Left lung (tissue), 10 donors: ENCODE results near the gene TICAM2. TPM values are rescaled to one million over a fixed set of nuclear protein-coding genes. Genes with fewer than 3 reads are reported as not detected.
A peak's percentile ranks its signal among the peaks of the same experiment; 100 is the strongest.

ENCODE experiments used
- ATAC-seq: fragments of 200-7000 bp; cut with Tn5 transposase; one replicate; pipeline ENCODE4 v1.9.1; 2020; ENCODE audit warnings: moderate library complexity
- DNase-seq, 4 donors: peaks; one replicate each; pipeline ENCODE4 v3.0.0-alpha.2; 2013 to 2020
- H3K27ac ChIP-seq, 2 donors: fragments of 200-600 bp; sonication (generic) in 1 of 2; one replicate each; pipeline versions ENCODE4 v1.5.0 to v1.8.0; 2020 to 2021
- H3K27me3 ChIP-seq, 2 donors: fragments of 200-600 bp; sonication (generic) in 1 of 2; one replicate each; pipeline versions ENCODE4 v1.5.0 to v1.8.0; 2020 to 2021
- H3K36me3 ChIP-seq, 2 donors: fragments of 200-600 bp; sonication (generic) in 1 of 2; one replicate each; pipeline versions ENCODE4 v1.5.0 to v1.8.0; 2020 to 2021
- H3K4me1 ChIP-seq, 2 donors: fragments of 200-600 bp; one replicate each; pipeline ENCODE4 v1.8.0; 2021
- H3K4me3 ChIP-seq, 2 donors: fragments of 200-600 bp; sonication (generic) in 1 of 2; one replicate each; pipeline versions ENCODE4 v1.5.0 to v1.8.0; 2020 to 2021; ENCODE audit warnings: mild to moderate bottlenecking in 1 of 2
- H3K9me3 ChIP-seq, 2 donors: fragments of 200-600 bp; sonication (generic) in 1 of 2; one replicate each; pipeline versions ENCODE4 v1.5.0 to v1.8.0; 2020 to 2021
- CTCF ChIP-seq, 2 donors: fragments of 200-600 bp; sonication (generic) in 1 of 2; IDR thresholded peaks; one replicate each; pipeline versions ENCODE4 v1.5.0 to v1.8.0; 2021; ENCODE audit warnings: antibody characterized with exemption in 2 of 2
- intact Hi-C, 2 donors: fragments of 100-400 bp; cut with DNase I; formaldehyde crosslinking; loops; one replicate each; pipeline versions ENCODE4 v1.11.2 to v1.14.2; 2022
- polyA plus RNA-seq, 6 donors: library from polyadenylated mRNA; unstranded; fragments of 120-200 nt; gene quantifications; one replicate each; pipeline ENCODE4 v1.2.1, GENCODE V29; 2013; ENCODE audit not compliant: insufficient read length in 6 of 6
- total RNA-seq, 2 donors: library from RNA; stranded (reverse); fragmentation: NEBNext Ultra II Directional; extraction: Animal tissue kit (Norgen Biotek cat#: 25700); gene quantifications; one replicate each; pipeline ENCODE4 v1.2.1, GENCODE V29; 2021
- donor health status: DM: no; HTN: yes; CAD: no.
- donor health status: DM: no; HTN: no; CAD: no.

The TICAM2 gene
- total and polyA plus RNA-seq, 8 donors, result 3.2 to 8.6 (median 6.4) TPM

- intact Hi-C loops, result loop anchor here in 1 of 2 donors (5.0 kb wide), 1 partner anchor 281 kb away; no protein-coding TSS in a partner anchor
- Histone ChIP-seq H3K36me3 (no peaks in the 10 kb centered on the region), H3K4me3 (no peak overlapping the region), H3K9me3 (no peaks in the 10 kb centered on the region), H3K27ac (no peak overlapping the region), H3K4me1 (no peaks in the 10 kb centered on the region), H3K27me3 (no peaks in the 10 kb centered on the region)
- ATAC-seq, result peak; percentile 23
- DNase-seq, result no peak
- TF ChIP-seq CTCF (IDR thresholded peaks at IDR 0.05), result no peak
These were observed 13.6 kb downstream of the TICAM2 start for GRCh38 chr5:115588640-115589039.

GRCh38 chr5:115586525-115587146 lies 15.6 kb downstream of the TICAM2 start:
- Histone ChIP-seq H3K27me3 (no peaks in the 10 kb centered on the region), H3K4me3 (no peak overlapping the region), H3K4me1 (no peaks in the 10 kb centered on the region), H3K36me3 (no peaks in the 10 kb centered on the region), H3K27ac (no peak overlapping the region), H3K9me3 (no peaks in the 10 kb centered on the region)
- peak; percentile 65 for ATAC-seq
- peak; percentile 39 to 41 for TF ChIP-seq CTCF (IDR thresholded peaks at IDR 0.05)
- DNase-seq, result peak in 1 of 4 donors; percentile 13
- intact Hi-C loops, result loop anchor here in 1 of 2 donors (5.0 kb wide), 1 partner anchor 279 kb away; no protein-coding TSS in a partner anchor

GRCh38 chr5:115585265-115585664 lies 17.0 kb downstream of the TICAM2 start:
- H3K27ac ChIP-seq, result no peak overlapping the region
- no peaks in the 10 kb centered on the region for H3K9me3 ChIP-seq
- TF ChIP-seq CTCF (IDR thresholded peaks at IDR 0.05), result no peak
- H3K4me1 ChIP-seq, result no peaks in the 10 kb centered on the region
- no peaks in the 10 kb centered on the region for H3K36me3 ChIP-seq
- DNase-seq, result no peak
- no peak overlapping the region for H3K4me3 ChIP-seq
- ATAC-seq, result no peak
- H3K27me3 ChIP-seq, result no peaks in the 10 kb centered on the region
- intact Hi-C loops, result loop anchor here in 1 of 2 donors (5.0 kb wide), 1 partner anchor 278 kb away; no protein-coding TSS in a partner anchor

- intact Hi-C loops, result no loop called here
- H3K27me3 ChIP-seq, result no peaks in the 10 kb centered on the region
- TF ChIP-seq CTCF (IDR thresholded peaks at IDR 0.05), result no peak
These were observed 17.8 kb downstream of the TICAM2 start for GRCh38 chr5:115584501-115584900.

GRCh38 chr5:115583474-115583873 lies 18.8 kb downstream of the TICAM2 start:
- intact Hi-C loops, result no loop called here
- no peaks in the 10 kb centered on the region for H3K9me3 ChIP-seq

More at GRCh38 chr5:115584501-115584900, 17.8 kb downstream of the TICAM2 start:
- no peak overlapping the region for H3K4me3 ChIP-seq
- no peaks in the 10 kb centered on the region for H3K36me3 ChIP-seq
- no peak for ATAC-seq
- no peaks in the 10 kb centered on the region for H3K4me1 ChIP-seq
- H3K27ac ChIP-seq, result no peak overlapping the region
- H3K9me3 ChIP-seq, result no peaks in the 10 kb centered on the region
- DNase-seq, result no peak

More at GRCh38 chr5:115583474-115583873, 18.8 kb downstream of the TICAM2 start:
- Histone ChIP-seq H3K4me3 (no peak overlapping the region), H3K36me3 (no peaks in the 10 kb centered on the region), H3K27me3 (no peaks in the 10 kb centered on the region), H3K27ac (no peak overlapping the region), H3K4me1 (no peaks in the 10 kb centered on the region)
- no peak for TF ChIP-seq CTCF (IDR thresholded peaks at IDR 0.05)
- DNase-seq (no peak), ATAC-seq (peak; percentile 27)
